ENCODE data around the gene OSTF1. TPM values are rescaled to one million over a fixed set of nuclear protein-coding genes. Genes with fewer than 3 reads are reported as not detected.

OSTF1 gene
- total RNA-seq, 4 donors from 2014 or later: 37.9 to 69.4 (median 42.4) TPM

- TF ChIP-seq CTCF (IDR thresholded peaks at IDR 0.05; ENCODE audit: low read depth): no peak
These were observed 93.4 kb downstream of the OSTF1 start for GRCh38 chr9:75181750-75182149.

DNA sequence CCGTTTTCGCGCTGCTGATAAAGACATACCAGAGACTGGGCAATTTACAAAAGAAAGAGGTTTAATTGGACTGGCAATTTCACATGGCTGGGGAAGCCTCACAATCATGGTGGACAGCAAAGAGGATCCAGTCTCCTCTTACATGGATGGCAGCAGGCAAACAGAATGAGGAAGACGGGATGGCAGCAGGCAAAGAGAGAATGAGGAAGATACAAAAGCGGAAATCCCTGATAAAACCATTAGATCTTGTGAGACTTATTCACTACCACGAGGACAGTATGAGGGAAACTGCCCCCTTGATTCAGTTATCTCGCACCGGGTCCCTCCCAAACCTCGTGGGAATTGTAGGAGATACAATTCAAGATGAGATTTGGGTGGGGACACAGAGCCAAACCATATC lies 95.0 kb downstream of the OSTF1 start:
- TF ChIP-seq CTCF (IDR thresholded peaks at IDR 0.05; ENCODE audit: low read depth): no peak

DNA sequence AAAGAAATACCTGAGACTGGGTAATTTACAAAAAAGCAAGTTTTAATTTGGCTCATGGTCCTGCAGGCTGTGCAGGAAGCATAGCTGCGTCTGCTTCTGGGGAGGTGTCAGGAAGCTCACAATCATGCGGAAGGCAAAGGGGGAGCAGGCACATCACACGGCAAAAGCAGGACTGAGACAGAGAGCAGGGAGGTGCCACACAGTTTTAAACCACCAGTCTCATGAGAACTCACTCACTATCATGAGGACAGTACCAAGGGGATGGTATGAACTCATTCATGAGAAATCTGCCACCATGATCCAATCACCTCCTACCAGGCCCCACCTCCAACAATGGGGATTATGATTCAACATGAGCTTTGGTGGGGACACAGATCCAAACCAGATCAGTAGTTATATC lies 96.2 kb downstream of the OSTF1 start:
- TF ChIP-seq CTCF (IDR thresholded peaks at IDR 0.05; ENCODE audit: low read depth): no peak

GRCh38 chr9:75185585-75186170 lies 97.4 kb downstream of the OSTF1 start:
- TF ChIP-seq CTCF (IDR thresholded peaks at IDR 0.05; ENCODE audit: low read depth): no peak

DNA sequence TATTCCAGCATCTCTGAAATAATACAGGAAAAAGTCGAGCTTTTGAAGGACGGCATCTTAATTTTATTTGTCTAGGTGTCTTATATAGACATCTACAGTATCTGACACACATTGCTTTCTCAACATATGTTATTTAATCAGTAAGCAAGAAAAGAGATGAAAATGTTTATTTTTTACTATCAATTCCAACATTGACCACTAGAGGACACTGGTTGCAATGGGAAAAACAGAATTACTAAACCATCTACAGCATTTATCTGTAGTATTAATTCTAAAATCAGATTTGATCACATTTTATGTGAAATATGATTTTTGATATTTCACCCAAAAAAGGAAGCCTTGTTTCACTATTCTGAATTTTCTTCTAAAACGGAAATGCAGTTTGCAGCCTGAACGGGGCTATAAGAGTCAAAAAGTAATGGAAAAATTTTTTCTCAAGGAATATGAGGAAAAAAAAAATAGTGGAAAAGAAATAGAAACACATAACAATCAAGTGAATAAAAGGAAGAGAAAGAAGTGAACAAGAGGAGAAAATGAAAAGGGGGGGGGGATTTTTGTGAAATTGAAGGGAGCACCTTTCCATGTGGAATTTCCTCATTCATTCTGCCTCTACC lies 98.6 kb downstream of the OSTF1 start:
- no peak for TF ChIP-seq CTCF (IDR thresholded peaks at IDR 0.05; ENCODE audit: low read depth)

DNA sequence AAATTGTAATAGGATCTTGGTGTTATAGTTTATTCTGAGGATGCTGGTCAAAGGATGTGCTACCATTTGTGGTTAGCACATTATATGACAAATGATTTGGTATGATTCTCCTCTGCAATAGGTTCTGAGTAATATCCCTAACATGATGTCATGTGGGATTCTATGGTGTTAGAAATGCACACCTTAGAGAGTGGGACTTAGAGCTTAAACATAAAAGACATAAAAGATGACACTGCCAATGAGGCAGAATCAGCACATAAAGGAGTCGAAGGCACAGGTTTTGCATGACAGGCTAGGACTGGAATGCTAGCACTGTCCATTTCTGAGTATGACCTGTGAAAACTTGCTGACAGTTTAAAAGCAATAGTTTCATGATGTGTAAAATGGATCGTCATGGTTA lies 100.4 kb downstream of the OSTF1 start:
- no peak for TF ChIP-seq CTCF (IDR thresholded peaks at IDR 0.05; ENCODE audit: low read depth)

DNA sequence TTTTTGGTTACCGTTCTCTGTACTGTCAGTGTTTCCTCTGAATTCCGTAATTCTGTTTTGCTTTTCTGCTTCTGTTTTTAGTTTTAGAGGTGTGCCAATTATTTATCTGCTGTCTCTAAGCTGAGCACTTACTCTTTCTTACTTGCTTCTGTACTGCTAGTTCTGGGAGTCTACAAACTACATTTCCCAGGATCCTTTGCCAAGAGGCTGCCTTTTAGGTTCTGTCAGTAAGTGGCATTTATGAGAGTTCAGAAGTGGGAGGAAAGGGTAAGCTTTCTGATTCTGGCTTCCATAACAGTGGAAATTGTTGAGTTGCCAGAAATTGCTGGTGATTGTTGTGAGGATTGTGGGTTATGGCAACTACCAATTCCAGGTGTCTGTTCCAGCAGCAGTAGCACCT lies 102.4 kb downstream of the OSTF1 start:
- no peak for TF ChIP-seq CTCF (IDR thresholded peaks at IDR 0.05; ENCODE audit: low read depth)

Small RNAs within 50 kb of the gene (small RNA-seq; reads per million reads assigned to genes)
- gene RF00019: 0.49 reads per million

Other genes with a start within 250 kb of the OSTF1 start
- 1 to 10 TPM in 2 of 4 donors, under 1 TPM in 2; 0.17 to 1.9 (median 1.2) TPM for gene TRPM6, start 200.6 kb upstream of the OSTF1 start, total RNA-seq
- 1 to 10 TPM; 2.8 to 5.5 (median 4.1) TPM for gene C9orf40, start 135.6 kb upstream of the OSTF1 start, total RNA-seq
- gene CARNMT1, start 60.2 kb upstream of the OSTF1 start, total RNA-seq: 10 to 100 TPM in 2 of 4 donors, 1 to 10 TPM in 2; 8.7 to 15.0 (median 11.4) TPM
- 10 to 100 TPM; 23.6 to 44.1 (median 29.3) TPM for gene NMRK1, start 359 bp upstream of the OSTF1 start, total RNA-seq

All from subcutaneous adipose tissue (tissue), 4 donors.